Tibial nerve (tissue), 4 donors: ENCODE data around the gene ERICH6. TPM values are rescaled to one million over a fixed set of nuclear protein-coding genes. Genes with fewer than 3 reads are reported as not detected.

Source experiments
- DNase-seq, 2 donors: peaks; one replicate each; pipeline ENCODE4 v3.0.0-alpha.2; 2019; ENCODE audit warnings: low spot score in 2 of 2
- H3K27ac ChIP-seq, 4 donors: fragments of 200-600 bp; sonication (generic) in 3 of 4; one replicate each; pipeline ENCODE4 v1.5.1; 2017 to 2019; ENCODE audit warnings: mild to moderate bottlenecking in 1 of 4
- H3K27me3 ChIP-seq, 2 donors: fragments of 200-600 bp; sonication (generic) in 1 of 2; one replicate each; pipeline versions ENCODE4 v1.5.1 to v1.6.0; 2017 to 2019
- H3K36me3 ChIP-seq, 3 donors: fragments of 200-600 bp; sonication (generic); one replicate each; pipeline ENCODE4 v1.5.1; 2018 to 2019
- H3K4me1 ChIP-seq, 4 donors: fragments of 200-600 bp; sonication (generic) in 3 of 4; one replicate each; pipeline ENCODE4 v1.5.1; 2017 to 2019
- H3K4me3 ChIP-seq, 4 donors: fragments of 200-600 bp; sonication (generic) in 3 of 4; one replicate each; pipeline ENCODE4 v1.5.1; 2017 to 2019; ENCODE audit warnings: mild to moderate bottlenecking in 1 of 4, moderate library complexity in 1 of 4
- H3K9me3 ChIP-seq, 4 donors: fragments of 200-600 bp; sonication (generic) in 3 of 4; one replicate each; pipeline ENCODE4 v1.5.1; 2017 to 2019
- EP300 ChIP-seq, 2 donors: sonication (generic); formaldehyde crosslinking; IDR thresholded peaks; one replicate each; pipeline ENCODE4 v1.6.1; 2017; ENCODE audit warnings: antibody characterized with exemption in 2 of 2, mild to moderate bottlenecking in 1 of 2
- POLR2A ChIP-seq, 2 donors: fragments of 450-650 bp; IDR thresholded peaks; one replicate each; pipeline ENCODE4 v1.6.1; 2017; ENCODE audit warnings: antibody characterized with exemption in 2 of 2, mild to moderate bottlenecking in 2 of 2, moderate library complexity in 2 of 2
- WGBS, 2 donors: methylation state at CpG; one replicate each; pipeline ENCODE4 v1.1.5; 2018; 5-methylcytosine and 5-hydroxymethylcytosine counted together
- total RNA-seq, 4 donors: library from RNA; depleted of rRNA; stranded (reverse); fragments of >200 nt; gene quantifications; one replicate each; pipeline ENCODE4 v1.1.0, GENCODE V29; 2016
- TF ChIP-seq, protein P1 (sequence below), 5 experiments: fragments of 200-600 bp in 3 of 5; fragments of 450-650 bp in 2 of 5; sonication (generic) in 3 of 5; IDR thresholded peaks; one replicate each; pipeline ENCODE4 v1.5.1; 2016 to 2019; ENCODE audit warnings: antibody characterized with exemption in 5 of 5, mild to moderate bottlenecking in 3 of 5, moderate library complexity in 2 of 5

ERICH6 gene
- total RNA-seq, 4 donors from 2014 or later: 0.84 TPM; not detected in 3

DNA sequence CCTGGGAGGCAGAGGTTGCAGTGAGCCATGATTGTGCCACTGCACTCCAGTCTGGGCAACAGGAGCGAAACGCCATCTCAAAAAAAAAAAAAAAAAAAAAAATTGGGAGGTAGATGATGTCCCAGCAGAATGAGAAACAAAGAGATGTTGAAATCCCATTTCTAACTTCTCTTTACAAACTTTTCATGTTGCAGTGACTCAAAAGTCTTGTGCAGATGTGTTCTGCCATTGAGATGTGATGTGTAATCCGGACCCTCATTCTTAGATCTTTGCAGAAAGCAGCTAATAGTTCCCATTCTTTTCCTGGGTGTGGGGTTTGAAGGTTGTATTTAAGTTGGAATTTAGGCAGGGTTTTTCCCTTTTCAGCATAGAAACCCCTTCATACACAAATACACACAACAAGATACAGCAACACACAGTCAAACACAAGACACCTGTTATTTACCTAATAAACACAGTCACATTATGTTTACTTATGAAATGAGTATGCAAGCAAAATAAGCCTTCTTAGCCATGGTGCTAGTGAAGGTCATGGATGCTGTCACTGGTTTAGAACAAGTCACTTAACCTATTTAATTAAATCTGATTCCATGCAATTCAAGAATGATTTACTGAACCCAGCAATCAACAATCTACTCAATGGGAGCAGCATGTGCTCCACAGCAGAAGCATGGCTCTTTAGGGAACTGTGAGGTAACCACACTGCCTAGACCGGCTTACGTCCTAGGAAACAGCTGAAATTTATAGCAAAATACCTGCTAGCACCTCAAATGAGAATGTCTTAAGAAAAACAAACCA is 44.4 kb upstream of the ERICH6 start:
- Histone ChIP-seq H3K4me3 (no peak overlapping the region), H3K9me3 (no peaks in the 10 kb centered on the region), H3K27ac (peak overlapping the region in 2 of 4 donors; percentile 12 to 70), H3K4me1 (peaks cover 0 to 73% (median 15%) of the 10 kb centered on the region in 4 donors), H3K36me3 (peaks cover 0 to 5% (median 0%) of the 10 kb centered on the region in 3 donors), H3K27me3 (no peaks in the 10 kb centered on the region)
- TF ChIP-seq, protein P1, sequence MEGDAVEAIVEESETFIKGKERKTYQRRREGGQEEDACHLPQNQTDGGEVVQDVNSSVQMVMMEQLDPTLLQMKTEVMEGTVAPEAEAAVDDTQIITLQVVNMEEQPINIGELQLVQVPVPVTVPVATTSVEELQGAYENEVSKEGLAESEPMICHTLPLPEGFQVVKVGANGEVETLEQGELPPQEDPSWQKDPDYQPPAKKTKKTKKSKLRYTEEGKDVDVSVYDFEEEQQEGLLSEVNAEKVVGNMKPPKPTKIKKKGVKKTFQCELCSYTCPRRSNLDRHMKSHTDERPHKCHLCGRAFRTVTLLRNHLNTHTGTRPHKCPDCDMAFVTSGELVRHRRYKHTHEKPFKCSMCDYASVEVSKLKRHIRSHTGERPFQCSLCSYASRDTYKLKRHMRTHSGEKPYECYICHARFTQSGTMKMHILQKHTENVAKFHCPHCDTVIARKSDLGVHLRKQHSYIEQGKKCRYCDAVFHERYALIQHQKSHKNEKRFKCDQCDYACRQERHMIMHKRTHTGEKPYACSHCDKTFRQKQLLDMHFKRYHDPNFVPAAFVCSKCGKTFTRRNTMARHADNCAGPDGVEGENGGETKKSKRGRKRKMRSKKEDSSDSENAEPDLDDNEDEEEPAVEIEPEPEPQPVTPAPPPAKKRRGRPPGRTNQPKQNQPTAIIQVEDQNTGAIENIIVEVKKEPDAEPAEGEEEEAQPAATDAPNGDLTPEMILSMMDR (IDR thresholded peaks at IDR 0.05): no peak
- TF ChIP-seq EP300 (IDR thresholded peaks at IDR 0.05): peak in 1 of 2 donors; percentile 29
- WGBS, 2 donors: 86 to 88% methylated on average over 5 of the region's 5 CpGs
- no peak for DNase-seq

DNA sequence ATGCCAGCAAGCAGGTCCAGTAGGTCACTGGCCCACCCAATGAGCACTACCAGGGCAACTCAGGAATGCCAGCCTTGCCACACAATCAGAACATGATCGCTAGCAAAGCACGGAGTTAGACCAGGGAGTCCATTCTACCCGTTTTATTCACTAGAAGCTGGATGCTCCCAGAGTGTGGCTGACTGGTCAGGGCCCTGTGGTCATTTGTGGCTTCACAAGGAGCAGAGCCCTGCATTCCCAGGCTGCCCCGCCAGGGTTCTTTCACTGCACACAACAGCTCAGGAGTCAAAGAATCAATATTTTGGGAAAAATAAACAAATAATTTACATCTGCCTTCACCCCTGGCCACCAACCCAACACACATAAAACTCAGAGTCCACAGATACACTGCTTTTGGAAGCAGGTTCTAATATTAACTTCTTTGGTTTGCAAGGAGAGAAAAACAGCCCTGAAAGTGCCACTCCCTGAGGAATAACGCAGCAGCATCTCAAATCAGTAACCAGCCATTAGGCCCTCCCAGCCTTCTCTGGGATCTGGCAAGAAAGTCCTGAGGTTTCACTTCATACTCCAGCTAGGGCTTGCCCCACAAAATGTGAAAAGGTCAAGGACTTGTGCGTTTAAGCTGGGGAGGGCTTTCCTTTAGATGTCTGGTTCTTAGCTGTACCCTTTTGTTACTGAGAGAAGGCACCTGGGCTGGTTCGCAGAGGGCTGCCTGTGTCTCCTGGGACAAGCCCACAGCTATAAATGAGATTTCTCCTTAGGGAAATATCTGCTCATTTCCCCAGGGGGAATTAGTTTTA is 43.3 kb upstream of the ERICH6 start:
- Histone ChIP-seq H3K9me3 (no peaks in the 10 kb centered on the region), H3K27me3 (no peaks in the 10 kb centered on the region), H3K27ac (peak overlapping the region in 2 of 4 donors; percentile 52 to 70), H3K36me3 (peaks cover 0 to 8% (median 0%) of the 10 kb centered on the region in 3 donors), H3K4me3 (no peak overlapping the region), H3K4me1 (peaks cover 0 to 72% (median 15%) of the 10 kb centered on the region in 4 donors)
- no peak for DNase-seq
- 72 to 73% methylated on average over 7 of the region's 7 CpGs for WGBS, 2 donors
- TF ChIP-seq EP300 (IDR thresholded peaks at IDR 0.05): no peak
- TF ChIP-seq, protein P1 (IDR thresholded peaks at IDR 0.05): no peak
- no peak for TF ChIP-seq POLR2A (IDR thresholded peaks at IDR 0.05)

DNA sequence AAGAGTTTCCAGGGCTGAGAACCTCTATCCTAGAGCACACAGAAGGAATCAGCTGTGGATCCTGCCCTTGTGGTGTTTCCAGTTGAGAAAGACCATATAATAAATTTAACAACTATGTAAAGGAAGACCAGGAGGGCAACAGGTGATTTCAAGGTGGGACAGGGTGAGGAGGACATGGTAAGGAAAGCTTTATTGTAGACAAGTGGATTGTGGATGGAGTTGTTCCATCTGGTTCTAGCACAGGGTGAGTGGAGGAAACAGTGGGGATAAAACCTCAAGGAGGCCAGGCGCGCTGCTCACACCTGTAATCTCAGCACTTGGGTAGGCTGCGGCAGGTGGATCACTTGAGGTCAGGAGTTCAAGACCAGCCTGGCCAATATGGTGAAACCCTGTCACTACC is 42.1 kb upstream of the ERICH6 start:
- peaks cover 0 to 19% (median 0%) of the 10 kb centered on the region in 3 donors for H3K36me3 ChIP-seq
- no peak for DNase-seq
- no peaks in the 10 kb centered on the region for H3K27me3 ChIP-seq
- peak overlapping the region in 2 of 4 donors; percentile 55 to 70 for H3K27ac ChIP-seq
- 100% methylated on average over 3 of the region's 3 CpGs for WGBS, 2 donors
- no peak overlapping the region for H3K4me3 ChIP-seq
- TF ChIP-seq, protein P1 (IDR thresholded peaks at IDR 0.05): no peak
- no peak for TF ChIP-seq EP300 (IDR thresholded peaks at IDR 0.05)
- no peak for TF ChIP-seq POLR2A (IDR thresholded peaks at IDR 0.05)
- H3K4me1 ChIP-seq: peaks cover 0 to 66% (median 15%) of the 10 kb centered on the region in 4 donors
- no peaks in the 10 kb centered on the region for H3K9me3 ChIP-seq

DNA sequence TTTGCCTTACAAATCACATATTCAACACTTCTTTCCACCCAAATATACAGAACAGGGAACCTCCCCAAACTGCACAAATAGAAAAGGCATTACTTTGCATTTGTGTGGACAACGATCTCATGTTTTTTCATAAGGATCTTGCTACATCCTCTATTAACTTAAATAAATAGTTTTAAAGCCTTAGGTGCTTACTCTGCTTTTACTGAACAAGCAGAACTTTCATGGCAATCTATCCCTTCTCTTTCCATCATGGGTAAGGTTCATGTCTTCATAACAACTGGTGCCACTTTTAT is 41.1 kb upstream of the ERICH6 start:
- no peak for TF ChIP-seq EP300 (IDR thresholded peaks at IDR 0.05)
- no peak for TF ChIP-seq POLR2A (IDR thresholded peaks at IDR 0.05)
- TF ChIP-seq, protein P1 (IDR thresholded peaks at IDR 0.05): no peak
- Histone ChIP-seq H3K4me1 (peaks cover 0 to 68% (median 15%) of the 10 kb centered on the region in 4 donors), H3K4me3 (no peak overlapping the region), H3K9me3 (no peaks in the 10 kb centered on the region), H3K27me3 (no peaks in the 10 kb centered on the region), H3K36me3 (peaks cover 0 to 22% (median 0%) of the 10 kb centered on the region in 3 donors), H3K27ac (peak overlapping the region in 2 of 4 donors; percentile 2 to 29)
- no peak for DNase-seq
- WGBS, 2 donors: 41 to 44% methylated on average over 1 of the region's 1 CpG
